GM12878 (cell line): Measurements from ENCODE around the gene ACSS1. TPM values are rescaled to one million over a fixed set of nuclear protein-coding genes. Genes with fewer than 3 reads are reported as not detected.

Source experiments
- CHD2 ChIP-seq: IDR thresholded peaks from 2 replicates; pipeline ENCODE4 v1.6.1; 2011; ENCODE audit warnings: low read depth, low read length, improper control_type of control experiment, borderline replicate concordance
- CREM ChIP-seq: IDR thresholded peaks from 2 replicates; pipeline ENCODE4 v1.6.1; 2014; ENCODE audit warnings: antibody characterized with exemption, low read depth
- E2F4 ChIP-seq: IDR thresholded peaks from 2 replicates; pipeline ENCODE4 v1.6.1; 2012; ENCODE audit warnings: low read depth, low read length, improper control_type of control experiment
- IRF4 ChIP-seq: IDR thresholded peaks from 2 replicates; pipeline ENCODE4 v1.6.1; 2011; ENCODE audit warnings: low read depth, low read length
- JUNB ChIP-seq: IDR thresholded peaks from 2 replicates; pipeline ENCODE4 v1.6.1; 2016; ENCODE audit warnings: antibody characterized with exemption, mild to moderate bottlenecking
- KLF5 ChIP-seq: fragments of 450-650 bp; IDR thresholded peaks from 2 replicates; pipeline ENCODE4 v1.6.1; 2014; ENCODE audit warnings: mild to moderate bottlenecking; ENCODE audit not compliant: partially characterized antibody
- POLR2AphosphoS2 ChIP-seq: IDR thresholded peaks from 2 replicates; pipeline ENCODE4 v1.6.1; 2011; ENCODE audit warnings: low read depth, mild to moderate bottlenecking, low read length, improper control_type of control experiment, moderate library complexity
- RUNX3 ChIP-seq: IDR thresholded peaks from 2 replicates; pipeline ENCODE4 v1.6.1; 2012; ENCODE audit warnings: low read length, inconsistent platforms
- TBL1XR1 ChIP-seq: IDR thresholded peaks from 2 replicates; pipeline ENCODE4 v1.6.1; 2012; ENCODE audit warnings: low read depth, low read length, improper control_type of control experiment
- TCF3 ChIP-seq: IDR thresholded peaks from 2 replicates; pipeline ENCODE4 v1.6.1; 2012; ENCODE audit warnings: low read depth, mild to moderate bottlenecking, low read length, borderline replicate concordance; ENCODE audit not compliant: insufficient read depth
- ZNF384 ChIP-seq: IDR thresholded peaks from 2 replicates; pipeline ENCODE4 v1.6.1; 2012; ENCODE audit warnings: low read depth, mild to moderate bottlenecking, low read length, improper control_type of control experiment, borderline replicate concordance
- polyA plus RNA-seq, 11 experiments: library from polyadenylated mRNA; depleted of rRNA in 4 of 11; unstranded in 6 of 11; stranded (reverse) in 5 of 11; fragments of >200 nt; fragmentation: Nextera tagmentation in 4 of 11; fragmentation: Illumina TruSeq in 1 of 11; extraction: Ambion mirVana in 4 of 11; extraction: Trizol in 1 of 11; gene quantifications; 1 replicate in 1 of 11; 2 replicates in 10 of 11; pipeline versions ENCODE4 v1.2.1 to v1.2.3, GENCODE V29; 2011 to 2016; ENCODE audit warnings: inconsistent platforms in 2 of 11, missing spikeins in 2 of 11, low read depth in 1 of 11
- total RNA-seq, 4 experiments: library from RNA; depleted of rRNA in 3 of 4; stranded (reverse); fragments of >200 nt in 3 of 4; fragmentation: Illumina TruSeq in 1 of 4; extraction: Trizol in 1 of 4; gene quantifications; 2 replicates each; pipeline versions ENCODE4 v1.2.1 to v1.2.3, GENCODE V29; 2013 to 2021

The ACSS1 gene
- total and polyA plus RNA-seq, 10 of the 15 experiments (the other 5 are each of a cell fraction or from before 2014, with no cell fraction given) = 1.3 to 44.9 (median 31.1) TPM

DNA sequence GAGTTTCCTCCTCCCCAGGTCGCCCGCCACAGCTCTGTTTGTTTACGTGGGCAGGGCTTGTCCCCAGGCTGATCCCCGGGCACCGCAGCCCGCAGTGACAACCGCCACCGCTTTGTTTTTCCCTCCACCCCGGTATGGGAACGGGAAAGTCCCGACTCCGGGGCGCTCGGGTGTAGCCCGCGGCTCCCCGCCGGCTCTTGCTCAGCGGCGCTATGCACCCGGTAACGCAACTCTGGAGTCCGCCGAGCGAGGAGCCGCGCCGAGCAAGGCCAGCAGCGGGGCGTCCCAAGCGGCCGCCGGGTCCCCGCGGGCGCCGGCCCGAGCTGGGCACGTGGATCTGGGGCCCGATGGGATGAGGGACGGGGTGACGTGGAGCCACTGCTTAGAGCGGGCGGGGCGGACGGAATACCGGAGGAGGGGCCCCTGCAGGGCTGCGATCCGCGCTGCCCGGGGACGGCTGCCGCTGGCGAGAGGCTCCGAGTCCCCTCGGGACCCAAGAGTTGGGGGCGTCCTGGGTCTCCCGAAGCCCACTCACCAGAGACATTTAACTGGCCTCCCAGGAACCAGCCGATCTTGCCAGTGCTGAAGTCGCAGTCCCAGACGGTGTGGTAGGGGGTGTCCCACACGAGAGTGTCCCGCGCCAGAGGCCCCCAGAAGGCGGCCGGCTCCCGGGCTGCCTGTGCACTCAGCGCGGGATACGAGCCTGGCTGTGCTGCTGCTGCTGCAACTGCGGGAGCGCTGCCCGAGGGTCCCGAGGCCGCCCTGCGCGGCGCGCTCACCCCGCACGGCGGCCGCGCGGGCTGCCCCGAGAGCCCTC, 497 bp downstream of the ACSS1 start (continued):
- TF ChIP-seq ZNF384 (no peak), RUNX3 (peak; percentile 74), POLR2AphosphoS2 (no peak; the same call in 1 of the 2 replicates), JUNB (no peak), CREM (no peak), TBL1XR1 (0 out of 2 replicates have a peak, but pooled peaks have one; percentile 25), IRF4 (no peak), CHD2 (0 out of 2 replicates have a peak, but pooled peaks have one; percentile 19), KLF5 (peak; percentile 70), TCF3 (0 out of 2 replicates have a peak, but pooled peaks have one; percentile 42), E2F4 (no peak)
